Tibial nerve (tissue), 4 donors: ENCODE data around the gene COL6A2. TPM values are rescaled to one million over a fixed set of nuclear protein-coding genes. Genes with fewer than 3 reads are reported as not detected.
"Not testable (repeated sequence)": the region's sequence is repeated elsewhere in the genome, so short reads cannot be mapped to it uniquely, and the experiment has no call there.

Experiments used
- DNase-seq, 2 donors: peaks; one replicate each; pipeline ENCODE4 v3.0.0-alpha.2; 2019; ENCODE audit warnings: low spot score in 2 of 2
- H3K27ac ChIP-seq, 4 donors: fragments of 200-600 bp; sonication (generic) in 3 of 4; one replicate each; pipeline ENCODE4 v1.5.1; 2017 to 2019; ENCODE audit warnings: mild to moderate bottlenecking in 1 of 4
- H3K27me3 ChIP-seq, 2 donors: fragments of 200-600 bp; sonication (generic) in 1 of 2; one replicate each; pipeline versions ENCODE4 v1.5.1 to v1.6.0; 2017 to 2019
- H3K36me3 ChIP-seq, 3 donors: fragments of 200-600 bp; sonication (generic); one replicate each; pipeline ENCODE4 v1.5.1; 2018 to 2019
- H3K4me1 ChIP-seq, 4 donors: fragments of 200-600 bp; sonication (generic) in 3 of 4; one replicate each; pipeline ENCODE4 v1.5.1; 2017 to 2019
- H3K4me3 ChIP-seq, 4 donors: fragments of 200-600 bp; sonication (generic) in 3 of 4; one replicate each; pipeline ENCODE4 v1.5.1; 2017 to 2019; ENCODE audit warnings: mild to moderate bottlenecking in 1 of 4, moderate library complexity in 1 of 4
- H3K9me3 ChIP-seq, 4 donors: fragments of 200-600 bp; sonication (generic) in 3 of 4; one replicate each; pipeline ENCODE4 v1.5.1; 2017 to 2019
- EP300 ChIP-seq, 2 donors: sonication (generic); formaldehyde crosslinking; IDR thresholded peaks; one replicate each; pipeline ENCODE4 v1.6.1; 2017; ENCODE audit warnings: antibody characterized with exemption in 2 of 2, mild to moderate bottlenecking in 1 of 2
- POLR2A ChIP-seq, 2 donors: fragments of 450-650 bp; IDR thresholded peaks; one replicate each; pipeline ENCODE4 v1.6.1; 2017; ENCODE audit warnings: antibody characterized with exemption in 2 of 2, mild to moderate bottlenecking in 2 of 2, moderate library complexity in 2 of 2
- WGBS, 2 donors: methylation state at CpG; one replicate each; pipeline ENCODE4 v1.1.5; 2018; 5-methylcytosine and 5-hydroxymethylcytosine counted together
- total RNA-seq, 4 donors: library from RNA; depleted of rRNA; stranded (reverse); fragments of >200 nt; gene quantifications; one replicate each; pipeline ENCODE4 v1.1.0, GENCODE V29; 2016
- TF ChIP-seq, protein P1 (sequence below), 5 experiments: fragments of 200-600 bp in 3 of 5; fragments of 450-650 bp in 2 of 5; sonication (generic) in 3 of 5; IDR thresholded peaks; one replicate each; pipeline ENCODE4 v1.5.1; 2016 to 2019; ENCODE audit warnings: antibody characterized with exemption in 5 of 5, mild to moderate bottlenecking in 3 of 5, moderate library complexity in 2 of 5

Gene COL6A2
- total RNA-seq, 4 donors from 2014 or later = 470 to 1,210 (median 744) TPM

DNA sequence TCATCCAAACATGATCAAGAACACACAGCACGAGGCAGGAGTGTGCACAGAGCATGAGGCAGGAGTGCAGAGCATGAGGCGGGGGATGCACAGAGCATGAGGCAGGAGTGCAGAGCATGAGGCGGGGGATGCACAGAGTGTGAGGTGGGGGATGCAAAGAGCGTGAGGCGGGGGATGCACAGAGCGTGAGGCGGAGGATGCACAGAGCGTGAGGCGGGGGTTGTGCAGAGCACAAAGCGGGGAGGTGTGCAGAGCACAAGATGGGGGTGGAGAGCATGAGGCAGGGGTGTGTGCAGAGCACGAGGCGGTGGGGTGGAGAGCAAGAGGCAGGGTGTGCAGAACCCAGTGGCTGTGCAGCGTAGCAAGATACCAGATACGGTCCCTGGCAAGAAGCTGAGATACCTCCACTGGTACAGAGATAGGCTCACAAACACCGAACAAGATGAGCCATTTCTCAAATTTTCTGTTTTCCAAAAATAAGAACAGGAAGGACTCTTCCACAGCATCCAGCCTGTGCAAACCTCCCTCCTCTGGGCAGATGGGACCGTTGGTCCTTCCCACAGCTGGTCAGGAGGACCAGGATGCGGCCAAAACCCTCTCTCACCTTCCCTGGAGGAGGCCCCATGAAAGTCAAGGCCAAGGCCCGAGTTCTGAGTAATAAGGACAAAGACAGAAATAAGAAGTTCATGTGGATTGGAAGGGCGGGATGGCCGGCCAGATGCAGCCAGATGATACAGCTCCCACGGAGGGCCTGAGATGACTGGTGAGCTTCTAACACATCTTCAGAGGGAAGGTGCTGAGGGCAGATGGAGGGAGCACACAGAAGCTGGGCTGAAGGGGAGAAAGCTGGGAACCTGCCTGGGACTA is 74.3 kb downstream of the COL6A2 start:
- no peaks in the 10 kb centered on the region for H3K27me3 ChIP-seq
- H3K4me1 ChIP-seq = no peaks in the 10 kb centered on the region
- H3K27ac ChIP-seq = no peak overlapping the region
- peaks cover 0 to 22% (median 2%) of the 10 kb centered on the region in 4 donors for H3K9me3 ChIP-seq
- H3K4me3 ChIP-seq = no peak overlapping the region
- peaks cover 0 to 7% (median 0%) of the 10 kb centered on the region in 3 donors for H3K36me3 ChIP-seq
- no peak for DNase-seq
- 83 to 86% methylated on average over 21 of the region's 21 CpGs for WGBS, 2 donors
- TF ChIP-seq, protein P1, sequence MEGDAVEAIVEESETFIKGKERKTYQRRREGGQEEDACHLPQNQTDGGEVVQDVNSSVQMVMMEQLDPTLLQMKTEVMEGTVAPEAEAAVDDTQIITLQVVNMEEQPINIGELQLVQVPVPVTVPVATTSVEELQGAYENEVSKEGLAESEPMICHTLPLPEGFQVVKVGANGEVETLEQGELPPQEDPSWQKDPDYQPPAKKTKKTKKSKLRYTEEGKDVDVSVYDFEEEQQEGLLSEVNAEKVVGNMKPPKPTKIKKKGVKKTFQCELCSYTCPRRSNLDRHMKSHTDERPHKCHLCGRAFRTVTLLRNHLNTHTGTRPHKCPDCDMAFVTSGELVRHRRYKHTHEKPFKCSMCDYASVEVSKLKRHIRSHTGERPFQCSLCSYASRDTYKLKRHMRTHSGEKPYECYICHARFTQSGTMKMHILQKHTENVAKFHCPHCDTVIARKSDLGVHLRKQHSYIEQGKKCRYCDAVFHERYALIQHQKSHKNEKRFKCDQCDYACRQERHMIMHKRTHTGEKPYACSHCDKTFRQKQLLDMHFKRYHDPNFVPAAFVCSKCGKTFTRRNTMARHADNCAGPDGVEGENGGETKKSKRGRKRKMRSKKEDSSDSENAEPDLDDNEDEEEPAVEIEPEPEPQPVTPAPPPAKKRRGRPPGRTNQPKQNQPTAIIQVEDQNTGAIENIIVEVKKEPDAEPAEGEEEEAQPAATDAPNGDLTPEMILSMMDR (IDR thresholded peaks at IDR 0.05) = no peak
- no peak for TF ChIP-seq POLR2A (IDR thresholded peaks at IDR 0.05)
- no peak for TF ChIP-seq EP300 (IDR thresholded peaks at IDR 0.05)

DNA sequence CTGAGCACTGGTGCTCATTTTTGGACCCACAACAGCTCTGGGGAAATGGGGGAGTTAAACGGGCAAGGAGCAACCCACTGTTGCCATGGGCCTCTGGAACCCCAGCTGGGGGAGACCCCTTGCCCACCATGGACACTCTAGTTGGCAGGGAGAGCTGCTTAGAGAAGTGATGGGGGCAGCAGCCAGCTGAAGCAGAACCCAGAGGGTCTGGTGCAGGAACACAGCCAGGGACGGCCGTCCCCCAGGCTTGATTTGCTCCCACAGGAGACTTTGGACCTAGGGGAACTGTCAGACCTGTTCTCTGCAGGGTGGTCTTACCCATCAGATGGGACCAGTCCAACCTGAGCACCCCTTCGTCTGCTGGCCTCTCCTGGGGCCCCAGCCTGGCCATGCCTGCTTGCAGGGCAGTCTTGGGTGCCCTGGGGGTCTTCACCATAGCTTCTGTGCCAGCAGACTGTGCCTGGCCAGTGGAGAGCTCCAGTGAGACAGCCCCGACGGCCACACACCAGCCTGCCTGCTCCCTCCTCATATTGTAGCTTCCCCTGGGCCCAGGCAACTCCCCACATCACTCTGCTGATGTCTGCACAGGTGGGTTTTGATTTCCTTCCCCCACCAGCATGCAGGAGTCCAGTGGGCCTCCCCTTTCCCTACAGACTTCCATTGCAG is 75.1 kb downstream of the COL6A2 start:
- Histone ChIP-seq H3K9me3 (peaks cover 0 to 22% (median 2%) of the 10 kb centered on the region in 4 donors), H3K4me3 (no peak overlapping the region), H3K36me3 (peaks cover 0 to 6% (median 0%) of the 10 kb centered on the region in 3 donors), H3K27me3 (no peaks in the 10 kb centered on the region), H3K4me1 (no peaks in the 10 kb centered on the region), H3K27ac (no peak overlapping the region)
- TF ChIP-seq POLR2A (IDR thresholded peaks at IDR 0.05) (no peak), EP300 (IDR thresholded peaks at IDR 0.05) (no peak)
- TF ChIP-seq, protein P1 (IDR thresholded peaks at IDR 0.05) = no peak
- DNase-seq = no peak
- 87 to 88% methylated on average over 4 to 6 of the region's 6 CpGs for WGBS, 2 donors

DNA sequence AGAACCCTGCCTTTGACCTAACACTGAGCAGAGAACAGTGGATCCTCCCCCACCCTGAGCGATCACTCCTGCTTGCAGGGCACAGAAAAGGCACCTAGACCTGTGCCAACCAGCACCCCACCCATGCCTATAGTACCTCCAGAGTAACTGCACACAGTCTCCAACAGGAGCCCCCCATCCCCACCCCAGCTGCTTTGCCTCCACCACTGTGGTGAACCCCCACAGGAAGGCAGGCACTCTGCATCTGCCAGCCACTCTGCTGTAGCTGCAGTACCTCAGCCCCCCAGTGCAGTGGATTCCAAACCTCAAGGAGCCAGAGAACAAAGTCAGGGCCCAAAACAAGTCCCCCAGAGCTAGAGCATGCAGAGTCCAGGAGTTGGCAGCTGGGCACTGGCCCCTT is 75.7 kb downstream of the COL6A2 start:
- TF ChIP-seq POLR2A (IDR thresholded peaks at IDR 0.05) = no peak
- TF ChIP-seq, protein P1 (IDR thresholded peaks at IDR 0.05) = no peak
- TF ChIP-seq EP300 (IDR thresholded peaks at IDR 0.05) = no peak
- no peak for DNase-seq
- peaks cover 0 to 22% (median 2%) of the 10 kb centered on the region in 4 donors for H3K9me3 ChIP-seq
- H3K4me1 ChIP-seq = no peaks in the 10 kb centered on the region
- H3K36me3 ChIP-seq = no peaks in the 10 kb centered on the region
- 100% methylated on average over 1 of the region's 1 CpG for WGBS, 2 donors
- H3K27me3 ChIP-seq = no peaks in the 10 kb centered on the region
- no peak overlapping the region for H3K27ac ChIP-seq
- H3K4me3 ChIP-seq = no peak overlapping the region

DNA sequence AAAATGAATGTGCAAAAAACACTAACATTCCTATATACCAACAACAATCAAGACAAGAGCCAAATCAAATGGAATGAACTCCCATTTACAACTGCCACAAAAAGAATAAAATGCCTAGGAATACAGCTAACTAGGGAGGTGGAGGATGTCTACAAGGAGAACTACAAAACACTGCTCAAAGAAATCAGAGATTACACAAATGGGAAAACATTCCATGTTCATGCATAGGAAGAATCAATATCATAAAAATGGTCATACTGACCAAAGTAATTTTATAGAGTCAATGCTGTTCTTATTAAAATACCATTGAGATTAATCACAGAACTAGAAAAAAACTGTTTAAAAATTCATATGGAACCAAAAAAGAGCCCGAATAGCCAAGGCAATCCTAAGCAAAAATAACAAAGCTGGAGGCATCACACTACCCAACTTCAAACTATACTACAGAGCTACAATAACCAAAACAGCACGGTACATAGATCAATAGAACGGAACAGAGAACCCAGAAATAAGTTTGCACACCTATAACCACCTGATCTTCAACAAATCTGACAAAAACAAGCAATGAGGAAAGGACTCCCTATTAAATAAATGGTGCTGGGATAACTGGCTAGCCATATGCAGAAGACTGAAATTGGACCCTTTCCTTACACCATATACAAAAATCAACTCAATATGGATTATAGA is 78.7 kb downstream of the COL6A2 start:
- 92 to 98% methylated on average over 3 of the region's 3 CpGs for WGBS, 2 donors
- not testable (repeated sequence) for H3K27me3 ChIP-seq

DNA sequence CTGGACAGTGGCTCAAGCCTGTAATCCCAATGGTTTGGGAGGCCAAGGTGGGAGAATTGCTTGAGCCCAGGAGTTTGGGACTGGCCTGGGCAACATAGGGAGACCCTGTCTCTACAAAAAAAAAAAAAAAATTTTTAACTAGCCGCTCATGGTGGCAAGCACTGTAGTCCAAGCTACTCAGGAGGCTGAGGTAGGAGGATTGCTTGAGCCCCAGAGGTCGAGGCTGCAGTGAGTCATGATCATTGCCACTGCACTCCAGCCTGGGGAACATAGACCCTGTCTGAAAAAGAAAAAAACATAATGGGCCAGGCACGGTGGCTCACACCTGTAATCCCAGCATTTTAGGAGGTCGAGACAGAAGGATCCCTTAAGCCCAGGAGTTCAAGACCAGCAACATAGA is 81.0 kb downstream of the COL6A2 start:
- H3K27ac ChIP-seq = no peak overlapping the region

More for the DNA sequence above, 78.7 kb downstream of the COL6A2 start:
- H3K27ac ChIP-seq, DNase-seq, H3K36me3 ChIP-seq, H3K4me1 ChIP-seq, H3K4me3 ChIP-seq: not testable (repeated sequence)
- H3K9me3 ChIP-seq = peaks cover 0 to 22% (median 2%) of the 10 kb centered on the region in 4 donors

More for the DNA sequence above, 81.0 kb downstream of the COL6A2 start:
- WGBS, 2 donors = 86 to 93% methylated on average over 4 of the region's 4 CpGs
- H3K27me3 ChIP-seq = no peaks in the 10 kb centered on the region
- TF ChIP-seq, protein P1 (IDR thresholded peaks at IDR 0.05) = no peak
- TF ChIP-seq POLR2A (IDR thresholded peaks at IDR 0.05) = no peak
- no peak for TF ChIP-seq EP300 (IDR thresholded peaks at IDR 0.05)
- DNase-seq = no peak
- H3K9me3 ChIP-seq = peaks cover 0 to 15% (median 2%) of the 10 kb centered on the region in 4 donors
- H3K4me1 ChIP-seq = peaks cover 0 to 2% (median 0%) of the 10 kb centered on the region in 4 donors
- no peak overlapping the region for H3K4me3 ChIP-seq
- no peaks in the 10 kb centered on the region for H3K36me3 ChIP-seq
